Muscle layer of duodenum (tissue), 2 donors: ENCODE data around the gene BCL2L13.
"Not testable (repeated sequence)": the region's sequence is repeated elsewhere in the genome, so short reads cannot be mapped to it uniquely, and the experiment has no call there.

Experiments
- H3K27ac ChIP-seq: one replicate; pipeline ENCODE4 v1.7.0; 2013; ENCODE audit warnings: mild to moderate bottlenecking, low read length
- H3K27me3 ChIP-seq: one replicate; pipeline ENCODE4 v1.7.0; 2013; ENCODE audit warnings: low read depth, mild to moderate bottlenecking, control low read depth, low read length
- H3K36me3 ChIP-seq, 2 donors: one replicate each; pipeline ENCODE4 v1.7.0; 2013; ENCODE audit warnings: low read length in 2 of 2, control low read depth in 1 of 2, mild to moderate bottlenecking in 1 of 2; ENCODE audit not compliant: insufficient read depth in 2 of 2, control insufficient read depth in 1 of 2
- H3K4me1 ChIP-seq, 2 donors: one replicate each; pipeline ENCODE4 v1.7.0; 2013; ENCODE audit warnings: low read length in 2 of 2, mild to moderate bottlenecking in 2 of 2, control low read depth in 1 of 2, moderate library complexity in 1 of 2; ENCODE audit not compliant: insufficient read depth in 2 of 2, control insufficient read depth in 1 of 2
- H3K4me3 ChIP-seq, 2 donors: one replicate each; pipeline ENCODE4 v1.7.0; 2013; ENCODE audit warnings: low read length in 2 of 2, low read depth in 1 of 2, mild to moderate bottlenecking in 1 of 2
- H3K9me3 ChIP-seq, 2 donors: one replicate each; pipeline ENCODE4 v1.7.0; 2013; ENCODE audit warnings: low read length in 2 of 2, control low read depth in 1 of 2, mild to moderate bottlenecking in 1 of 2; ENCODE audit not compliant: control insufficient read depth in 1 of 2
- donor health status: healthy.

The BCL2L13 gene

DNA sequence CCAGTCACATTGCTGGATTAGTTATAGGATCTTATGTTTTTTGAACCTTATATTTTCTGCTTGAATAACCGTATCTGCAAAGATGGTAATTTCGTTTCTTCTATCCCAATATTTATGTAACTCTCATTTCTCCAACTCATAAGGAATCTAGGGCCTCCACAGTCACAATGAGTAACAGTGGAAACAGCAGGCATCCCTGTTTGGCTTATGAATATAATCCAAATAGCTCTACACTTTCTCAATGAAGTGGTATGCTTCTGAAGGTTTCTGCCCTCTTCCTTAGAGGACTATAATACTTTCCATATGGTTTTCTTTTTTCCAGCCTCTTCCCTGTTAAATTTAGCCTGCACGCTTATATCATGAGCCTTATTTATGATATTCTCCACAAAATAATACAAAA is 26.5 kb upstream of the BCL2L13 start:
- Histone ChIP-seq H3K27me3 (no peaks in the 10 kb centered on the region), H3K4me3 (no peak overlapping the region), H3K4me1 (no peaks in the 10 kb centered on the region), H3K36me3 (peaks cover 34 to 35% of the 10 kb centered on the region in 2 donors), H3K9me3 (no peaks in the 10 kb centered on the region), H3K27ac (no peak overlapping the region)

DNA sequence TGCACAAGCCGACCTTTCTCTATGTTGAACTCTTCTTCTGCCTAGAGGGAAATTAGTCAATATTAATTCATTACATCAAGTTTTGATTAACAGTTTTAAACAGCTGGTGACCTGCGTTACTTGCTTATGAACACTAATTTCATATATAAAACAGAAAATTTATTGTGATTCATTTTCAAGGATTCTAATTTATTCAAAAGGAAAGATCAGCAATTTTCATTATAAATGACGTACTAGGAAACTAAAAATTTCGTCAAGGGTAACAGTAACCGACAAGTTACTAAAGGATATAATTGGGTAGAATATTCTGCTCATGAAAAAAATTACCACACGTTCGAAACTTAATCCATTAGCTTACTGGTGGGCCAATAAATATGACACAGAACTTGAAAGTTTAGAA is 25.3 kb upstream of the BCL2L13 start:
- Histone ChIP-seq H3K4me1 (no peaks in the 10 kb centered on the region), H3K36me3 (peaks cover 25 to 39% of the 10 kb centered on the region in 2 donors), H3K27ac (no peak overlapping the region), H3K4me3 (no peak overlapping the region), H3K27me3 (no peaks in the 10 kb centered on the region), H3K9me3 (no peaks in the 10 kb centered on the region)

DNA sequence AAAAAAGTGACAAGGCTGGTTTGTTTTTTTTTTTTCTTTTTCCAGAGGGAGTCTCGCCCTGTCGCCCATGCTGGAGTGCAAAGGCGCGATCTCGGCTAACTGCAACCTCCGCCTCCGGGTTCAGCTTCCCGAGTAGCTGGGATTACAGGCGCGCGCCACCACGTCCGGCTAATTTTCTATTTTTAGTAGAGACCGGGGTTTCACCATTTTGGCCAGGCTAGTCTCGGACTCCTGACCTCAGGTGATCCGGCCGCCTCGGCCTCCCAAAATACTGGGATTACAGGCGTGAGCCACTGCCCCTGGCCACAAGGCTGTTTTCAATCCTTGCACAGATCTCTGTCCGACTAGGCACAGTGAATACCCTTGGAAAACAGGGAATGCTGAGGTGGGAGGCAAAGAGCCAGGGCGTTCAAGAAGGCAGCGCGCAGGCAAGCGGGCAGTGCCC is 10.6 kb upstream of the BCL2L13 start:
- peak overlapping the region; percentile 98 for H3K27ac ChIP-seq
- H3K4me1 ChIP-seq, result peaks cover 0 to 26% of the 10 kb centered on the region in 2 donors
- peaks cover 3 to 8% of the 10 kb centered on the region in 2 donors for H3K36me3 ChIP-seq
- peak overlapping the region; percentile 99 to 100 for H3K4me3 ChIP-seq
- H3K27me3 ChIP-seq, result no peaks in the 10 kb centered on the region
- no peaks in the 10 kb centered on the region for H3K9me3 ChIP-seq

DNA sequence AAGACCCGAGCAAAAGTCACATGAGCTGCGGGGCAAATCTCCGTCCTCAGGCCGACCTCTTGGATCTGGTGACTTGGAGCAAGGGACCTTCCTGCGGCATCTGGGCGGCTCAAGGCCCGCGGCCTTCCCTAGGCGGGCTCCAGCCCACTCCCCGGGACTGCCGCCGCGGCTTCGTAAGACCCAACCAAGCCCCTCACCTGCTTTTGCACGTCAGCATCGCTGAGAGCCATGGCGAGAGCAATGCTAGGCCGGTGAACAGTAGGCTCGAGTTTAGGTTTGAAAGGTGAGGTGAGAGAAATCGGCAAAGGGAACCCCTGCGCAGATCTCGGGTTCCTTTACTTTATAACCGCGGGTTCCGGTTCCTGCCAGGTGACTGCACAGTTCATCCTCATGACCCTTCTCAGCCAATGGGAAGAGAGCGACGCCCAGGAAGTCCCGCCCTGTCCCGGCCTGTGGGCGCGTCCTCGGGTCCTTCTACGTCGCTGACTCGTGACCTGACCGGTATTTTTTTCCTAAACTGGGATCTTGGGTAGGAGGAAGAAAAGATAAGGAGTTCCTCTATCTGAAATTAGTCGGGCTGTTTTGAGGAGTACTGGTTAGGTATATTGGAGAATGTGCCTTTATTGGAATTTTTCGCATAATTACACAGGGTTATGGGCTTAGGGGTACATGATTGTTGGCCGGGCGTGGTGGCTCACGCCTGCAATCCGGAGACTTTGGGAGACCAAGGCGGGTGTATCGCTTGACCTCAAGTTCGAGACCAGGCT is 10.0 kb upstream of the BCL2L13 start, which contains the start of gene ATP6V1E1:
Gene ATP6V1E1, minus strand, starts transcription at position 344 of the 767 bp plus-strand sequence. Its CDS starts 114 bp downstream, at position 230.
- Histone ChIP-seq H3K36me3 (peaks cover 0 to 4% of the 10 kb centered on the region in 2 donors), H3K27me3 (no peaks in the 10 kb centered on the region), H3K9me3 (no peaks in the 10 kb centered on the region), H3K4me1 (peaks cover 0 to 26% of the 10 kb centered on the region in 2 donors), H3K4me3 (peak within 1 kb of the TSS; percentile 99 to 100), H3K27ac (peak within 1 kb of the TSS; percentile 98)

DNA sequence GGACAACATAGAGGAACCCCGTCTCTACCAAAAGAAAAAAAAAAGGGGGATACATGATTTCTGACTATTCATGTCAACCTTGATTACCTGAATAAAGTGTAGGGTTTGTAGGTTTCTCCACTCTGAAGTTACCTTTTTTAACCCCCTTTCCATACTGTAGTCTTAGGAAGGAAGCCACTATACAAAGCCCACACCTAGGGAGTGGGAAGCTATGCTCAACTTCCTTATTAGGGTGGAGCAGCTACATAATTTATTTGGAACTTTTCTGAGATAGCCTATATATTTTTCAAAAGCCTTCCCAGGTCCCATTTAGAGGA is 9.4 kb upstream of the BCL2L13 start:
- Histone ChIP-seq H3K4me1 (peaks cover 0 to 26% of the 10 kb centered on the region in 2 donors), H3K36me3 (peaks cover 0 to 4% of the 10 kb centered on the region in 2 donors), H3K27me3 (no peaks in the 10 kb centered on the region), H3K27ac (peak overlapping the region; percentile 98), H3K9me3 (no peaks in the 10 kb centered on the region), H3K4me3 (peak overlapping the region; percentile 99 to 100)

DNA sequence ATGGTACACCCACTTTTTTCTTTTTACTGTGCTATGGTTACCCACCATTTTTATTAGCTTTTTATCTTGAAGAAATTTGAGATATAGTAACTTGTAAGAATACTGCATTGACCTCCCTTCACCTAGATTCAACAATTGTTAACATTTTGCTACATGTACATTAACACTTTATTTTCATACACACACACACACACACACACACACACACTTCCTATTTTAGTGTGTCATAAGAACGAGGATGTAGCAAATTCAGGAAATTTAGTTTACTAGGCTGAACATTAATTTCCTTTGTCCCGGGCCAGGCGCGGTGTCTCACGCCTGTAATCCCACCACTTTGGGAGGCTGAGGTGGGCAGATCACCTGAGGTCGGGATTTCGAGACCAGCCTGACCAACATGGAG is 8.9 kb upstream of the BCL2L13 start:
- Histone ChIP-seq H3K9me3 (no peaks in the 10 kb centered on the region), H3K27ac (peak overlapping the region; percentile 98), H3K27me3 (no peaks in the 10 kb centered on the region), H3K4me1 (peaks cover 0 to 26% of the 10 kb centered on the region in 2 donors), H3K4me3 (no peak overlapping the region), H3K36me3 (peaks cover 0 to 4% of the 10 kb centered on the region in 2 donors)

DNA sequence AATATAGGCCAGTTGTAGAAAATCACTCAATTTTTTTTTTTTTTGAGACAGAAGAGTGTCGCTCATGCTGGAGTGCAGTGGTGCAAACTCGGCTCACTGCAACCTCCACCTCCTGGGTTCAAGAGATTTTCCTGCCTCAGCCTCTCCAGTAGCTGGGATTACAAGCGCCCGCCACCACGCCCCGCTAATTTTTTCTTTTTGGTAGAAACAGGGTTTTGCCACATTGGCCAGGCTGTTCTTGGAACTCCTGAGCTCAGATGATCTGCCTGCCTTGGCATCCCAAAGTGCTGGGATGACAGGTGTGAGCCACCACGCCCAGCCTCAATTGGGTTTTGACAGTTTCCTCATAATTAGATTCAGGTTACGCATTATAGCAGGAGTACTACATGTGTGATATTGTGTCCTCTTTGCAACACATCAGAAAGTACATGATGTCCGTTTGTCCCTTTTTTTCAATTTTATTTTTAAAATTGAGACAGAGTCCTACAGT is 7.4 kb upstream of the BCL2L13 start:
- Histone ChIP-seq H3K4me1 (peaks cover 0 to 23% of the 10 kb centered on the region in 2 donors), H3K27me3 (no peaks in the 10 kb centered on the region), H3K9me3 (no peaks in the 10 kb centered on the region), H3K4me3 (no peak overlapping the region), H3K27ac (no peak overlapping the region), H3K36me3 (peaks cover 0 to 4% of the 10 kb centered on the region in 2 donors)

DNA sequence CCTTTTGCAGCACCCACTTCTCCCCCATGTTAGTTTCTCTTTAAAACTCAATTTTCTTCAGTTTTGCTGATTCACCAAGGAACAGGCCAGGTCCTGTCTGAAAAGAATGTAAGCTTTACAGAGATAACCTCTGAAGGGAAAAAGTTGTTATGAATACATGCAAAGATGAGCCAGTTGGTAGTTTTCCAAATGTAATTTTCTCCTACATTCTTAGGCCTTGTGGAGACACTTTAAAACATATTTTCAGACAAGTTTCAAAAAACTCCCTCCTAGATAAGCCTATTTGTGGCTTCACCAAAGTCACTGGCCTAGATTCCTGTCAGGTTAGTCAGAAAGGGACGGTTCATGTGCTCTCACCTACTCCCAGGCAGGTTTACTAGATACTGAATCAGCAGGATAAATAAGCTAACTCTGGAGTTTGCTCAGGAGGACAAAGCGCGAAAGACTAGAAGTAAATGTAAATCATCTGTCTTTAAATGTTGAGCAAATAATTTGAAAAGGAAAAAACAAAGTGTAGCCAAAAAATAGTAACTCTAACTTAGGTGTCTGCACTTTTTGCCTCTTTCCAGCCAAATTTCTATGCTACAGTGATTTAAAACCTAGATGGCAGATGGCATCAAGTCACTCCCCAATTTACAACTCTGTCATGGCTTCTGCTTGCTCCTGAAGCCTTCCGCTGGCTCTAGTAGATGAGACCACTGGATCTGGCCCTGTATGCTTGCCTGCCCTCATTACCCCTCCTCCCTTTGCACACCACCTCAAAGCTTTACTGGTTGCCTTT is 5.2 kb upstream of the BCL2L13 start:
- Histone ChIP-seq H3K36me3 (peaks cover 0 to 10% of the 10 kb centered on the region in 2 donors), H3K4me3 (no peak overlapping the region), H3K27ac (no peak overlapping the region), H3K4me1 (peaks cover 4 to 12% of the 10 kb centered on the region in 2 donors), H3K9me3 (no peaks in the 10 kb centered on the region), H3K27me3 (no peaks in the 10 kb centered on the region)

DNA sequence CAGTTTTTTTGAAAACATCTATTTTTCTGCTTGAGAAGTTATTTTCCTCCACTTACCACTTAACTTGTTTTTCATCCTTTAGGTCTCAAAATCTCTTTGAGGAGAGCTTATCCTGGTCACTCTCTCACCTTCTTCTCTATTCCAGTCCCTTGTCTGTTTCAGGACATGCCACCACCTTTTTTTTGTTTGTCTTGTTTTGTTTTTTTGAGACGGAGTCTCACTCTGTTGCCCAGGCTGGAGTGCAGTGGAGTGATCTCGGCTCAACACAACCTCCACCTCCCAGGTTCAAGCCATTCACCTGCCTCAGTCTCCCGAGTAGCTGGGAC is 4.6 kb upstream of the BCL2L13 start:
- H3K4me3 ChIP-seq, result no peak overlapping the region
- H3K27me3 ChIP-seq, result no peaks in the 10 kb centered on the region
- no peak overlapping the region for H3K27ac ChIP-seq
- H3K9me3 ChIP-seq, result no peaks in the 10 kb centered on the region
- H3K4me1 ChIP-seq, result peaks cover 4 to 12% of the 10 kb centered on the region in 2 donors
- peaks cover 0 to 13% of the 10 kb centered on the region in 2 donors for H3K36me3 ChIP-seq

DNA sequence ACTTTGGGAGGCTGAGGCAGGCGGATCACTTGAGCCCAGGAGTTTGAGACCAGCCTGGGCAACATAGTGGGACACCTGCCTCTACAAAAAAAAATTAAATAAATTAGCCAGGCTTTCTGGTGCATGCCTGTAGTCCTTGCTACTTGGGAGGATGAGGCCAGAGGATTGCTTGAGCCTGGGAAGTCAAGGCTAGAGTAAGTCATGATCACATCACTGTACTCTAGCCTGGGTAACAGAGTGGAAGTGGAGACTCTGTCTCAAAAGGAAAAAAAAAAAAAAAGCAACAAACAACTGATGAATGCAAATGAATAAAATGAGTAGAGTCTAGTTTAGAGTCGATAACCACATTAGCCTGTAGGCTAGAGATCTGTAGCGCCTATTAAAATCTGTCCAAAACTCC is 3.9 kb upstream of the BCL2L13 start:
- Histone ChIP-seq H3K4me3 (no peak overlapping the region), H3K27ac (no peak overlapping the region), H3K4me1 (peaks cover 4 to 10% of the 10 kb centered on the region in 2 donors), H3K27me3 (no peaks in the 10 kb centered on the region), H3K36me3 (peaks cover 0 to 14% of the 10 kb centered on the region in 2 donors), H3K9me3 (no peaks in the 10 kb centered on the region)

DNA sequence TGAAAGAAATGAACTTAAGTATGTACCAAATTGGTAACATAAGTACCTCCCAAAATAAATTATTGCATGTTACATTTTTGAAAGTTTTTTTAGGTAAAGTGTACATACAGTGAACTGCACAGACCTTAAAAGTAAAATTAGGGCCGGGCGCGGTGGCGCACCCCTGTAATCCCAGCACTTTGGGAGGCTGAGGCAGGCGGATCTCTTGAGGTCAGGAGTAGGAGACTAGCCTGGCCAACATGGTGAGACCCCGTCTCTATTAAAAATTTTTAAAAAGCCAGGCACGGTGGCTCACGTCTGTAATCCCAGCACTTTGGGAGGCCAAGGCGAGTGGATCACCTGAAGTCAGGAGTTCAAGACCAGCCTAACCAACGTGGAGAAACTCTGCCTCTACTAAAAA is 1.7 kb upstream of the BCL2L13 start:
- H3K27me3 ChIP-seq, H3K9me3 ChIP-seq, H3K4me3 ChIP-seq, H3K27ac ChIP-seq: not testable (repeated sequence)
- peaks cover 4 to 18% of the 10 kb centered on the region in 2 donors for H3K4me1 ChIP-seq
- peaks cover 0 to 18% of the 10 kb centered on the region in 2 donors for H3K36me3 ChIP-seq
